ENCODE data around the gene GRAMD1C.
"Not testable (repeated sequence)": the region's sequence is repeated elsewhere in the genome, so short reads cannot be mapped to it uniquely, and the experiment has no call there.

Gene GRAMD1C

DNA sequence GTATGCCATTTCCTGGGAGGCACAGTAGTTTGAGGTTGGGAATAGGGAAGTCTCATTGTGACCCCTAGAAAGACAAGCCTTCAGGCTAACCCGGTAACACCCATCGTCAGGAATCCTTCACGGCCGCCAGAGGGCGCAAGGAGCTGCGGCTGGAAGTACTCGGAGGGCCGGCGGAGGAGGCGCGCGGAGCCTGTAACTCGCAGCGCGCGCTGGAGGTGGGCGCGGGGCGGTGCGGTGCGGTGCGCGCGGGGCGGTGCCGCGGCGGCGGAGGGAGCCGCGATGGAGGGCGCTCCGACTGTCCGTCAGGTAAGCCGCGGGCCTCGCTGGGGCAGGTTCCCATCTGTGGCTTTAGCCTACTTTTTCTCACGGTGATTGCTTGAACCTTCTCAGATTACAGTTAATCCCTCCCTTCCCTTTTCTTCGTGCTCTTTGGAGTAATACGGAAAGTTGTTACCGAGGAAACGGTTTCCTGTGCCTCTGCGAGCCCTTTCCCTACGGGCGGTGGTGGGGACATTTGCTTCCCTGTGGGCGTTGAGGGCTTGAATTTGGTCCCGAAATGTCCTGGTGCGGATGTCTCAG, at the start of gene GRAMD1C:
GRAMD1C (plus strand) TSS at position 158 of the 579 bp plus-strand sequence; CDS start at position 280, 122 bp downstream.
- peak; percentile 61 to 83 (median 76) for DNase-seq

GRCh38 chr3:113791381-113791780, 47.2 kb upstream of the GRAMD1C start:
- DNase-seq = no peak

- no peak for DNase-seq
Measured at GRCh38 chr3:113794526-113794925, 44.1 kb upstream of the GRAMD1C start.

DNA sequence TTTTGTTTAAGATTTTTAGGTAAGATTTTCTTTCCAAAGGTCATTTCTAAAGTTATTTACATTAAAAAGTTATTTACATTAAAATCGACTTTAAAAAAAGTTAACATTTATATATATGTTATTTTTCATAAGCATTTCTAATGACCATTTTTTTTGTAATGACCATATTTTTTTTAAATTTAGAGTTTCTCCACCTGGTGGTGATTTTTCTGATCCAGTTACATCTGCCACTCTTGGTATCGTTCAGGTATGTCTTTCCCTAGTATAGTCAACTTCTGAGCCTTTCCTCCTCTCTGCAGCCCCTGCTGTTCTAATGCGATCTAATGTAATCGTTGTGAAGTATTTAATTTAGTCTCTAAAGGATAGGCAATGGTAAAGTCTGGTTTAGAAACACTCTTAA, 42.9 kb upstream of the GRAMD1C start:
- no peak for DNase-seq

- DNase-seq = no peak
Measured at GRCh38 chr3:113802795-113803455, 35.7 kb upstream of the GRAMD1C start.

- DNase-seq = no peak
Measured at GRCh38 chr3:113804661-113805060, 33.9 kb upstream of the GRAMD1C start.

DNA sequence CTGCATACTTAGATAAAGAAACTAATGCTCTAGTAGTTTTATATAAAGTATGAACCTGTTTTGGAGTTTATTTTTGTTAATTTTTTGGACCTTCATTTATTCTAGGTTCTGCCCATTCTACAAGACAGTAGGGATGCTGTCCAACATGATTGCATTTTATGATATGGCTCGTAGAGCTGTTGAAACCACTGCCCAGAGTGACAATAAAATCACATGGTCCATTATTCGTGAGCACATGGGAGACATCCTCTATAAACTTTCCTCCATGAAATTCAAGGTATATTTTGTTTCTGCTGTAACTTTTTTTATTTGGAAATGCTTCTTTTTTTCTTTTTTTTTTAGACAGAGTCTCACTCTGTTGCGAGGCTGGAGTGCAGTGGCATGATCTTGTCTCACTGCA, 33.3 kb upstream of the GRAMD1C start:
- no peak for DNase-seq

DNA sequence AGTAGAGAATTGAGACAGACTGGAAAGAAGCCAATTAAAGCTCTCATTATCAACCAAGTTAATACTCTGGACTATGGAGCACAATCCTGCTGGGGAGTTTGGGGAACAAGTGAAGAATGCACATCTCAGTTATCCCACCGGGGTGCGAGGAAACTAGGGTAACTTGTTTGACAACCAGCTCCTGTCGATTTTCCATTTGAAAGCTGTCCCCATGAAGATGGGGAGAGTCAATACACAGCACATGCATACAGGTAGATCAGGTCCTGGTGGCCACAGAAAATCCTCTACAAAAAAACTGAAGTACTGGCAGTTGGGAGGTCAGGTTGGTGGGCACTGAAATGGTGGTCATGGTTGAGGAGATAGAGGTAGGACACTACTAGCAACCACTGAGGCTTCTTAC, 25.7 kb upstream of the GRAMD1C start:
- DNase-seq = no peak

DNA sequence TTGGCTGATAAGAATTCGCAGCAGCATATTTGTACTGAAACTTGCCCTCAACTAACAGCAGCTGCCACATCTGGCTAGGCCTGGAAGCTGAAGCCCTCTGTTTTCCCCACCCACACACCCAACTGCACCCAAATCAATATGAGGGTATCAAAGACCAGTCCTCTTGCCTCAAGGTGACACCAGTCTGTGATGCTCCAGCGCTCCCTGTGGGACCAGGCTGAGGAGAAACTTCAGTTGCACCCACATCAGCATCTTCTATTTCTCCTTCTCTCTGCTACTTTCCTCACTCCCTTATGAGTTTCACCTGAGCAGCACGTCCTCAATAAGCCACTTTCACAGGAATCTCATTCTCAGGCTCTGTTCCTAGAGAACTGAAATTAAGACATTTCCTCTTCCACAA, 18.7 kb upstream of the GRAMD1C start:
- no peak for DNase-seq

- DNase-seq = no peak
Measured at GRCh38 chr3:113825090-113825489, 13.5 kb upstream of the GRAMD1C start.

DNA sequence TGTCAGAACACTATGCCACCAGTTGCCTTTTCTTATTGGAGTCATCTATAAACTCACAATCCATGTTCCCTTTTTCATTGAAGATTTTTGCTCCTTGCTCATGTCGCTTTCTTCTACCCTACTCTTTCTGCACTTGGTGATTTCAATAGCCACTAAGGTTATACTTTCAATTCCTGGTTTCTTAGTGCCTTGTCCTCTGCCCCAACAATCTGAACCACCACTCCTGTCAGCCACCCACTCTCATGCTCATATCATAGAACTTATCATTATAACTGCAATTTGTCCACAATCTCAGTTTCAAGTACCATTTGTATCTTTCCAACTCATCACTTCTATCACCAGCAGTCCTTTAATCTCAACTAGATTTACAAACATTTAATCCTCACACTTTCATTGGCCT, 10.0 kb upstream of the GRAMD1C start:
- no peak for DNase-seq

DNA sequence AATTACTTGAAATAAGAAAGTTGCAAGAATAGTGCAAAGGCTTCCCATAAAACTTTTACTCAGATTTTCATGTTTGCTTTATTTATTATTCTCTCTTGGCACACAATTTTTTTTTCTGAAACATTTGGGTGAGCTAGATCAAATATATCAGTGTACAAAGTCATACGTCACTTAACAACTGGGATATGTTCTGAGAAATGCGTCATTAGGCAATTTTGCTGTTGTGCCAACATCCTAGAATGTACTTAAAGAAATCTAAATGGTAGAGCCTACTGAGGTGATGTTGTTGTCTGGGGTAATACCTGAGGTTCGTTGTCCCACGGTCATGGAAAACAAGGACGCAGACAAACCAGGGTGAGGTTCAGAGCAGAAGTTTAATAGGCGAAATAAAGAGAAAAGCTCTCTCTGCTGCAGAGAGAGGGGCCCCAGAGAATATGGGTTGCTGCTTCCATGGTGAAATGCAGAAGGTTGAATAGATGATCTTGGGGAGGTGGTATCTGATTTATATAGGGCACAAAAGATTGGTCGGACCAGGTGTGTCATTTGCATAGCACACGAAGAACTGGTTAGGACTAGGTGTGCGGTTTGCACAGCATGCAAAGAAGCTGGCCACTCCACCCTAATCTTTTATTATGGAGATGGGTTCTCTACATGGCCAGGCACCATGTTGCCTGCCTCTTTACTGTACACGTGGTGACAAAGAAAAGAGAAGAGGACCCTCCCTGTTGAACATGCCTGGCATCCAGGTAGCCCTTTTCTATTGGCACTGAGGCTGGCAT, 8.8 kb upstream of the GRAMD1C start:
- no peak for DNase-seq

DNA sequence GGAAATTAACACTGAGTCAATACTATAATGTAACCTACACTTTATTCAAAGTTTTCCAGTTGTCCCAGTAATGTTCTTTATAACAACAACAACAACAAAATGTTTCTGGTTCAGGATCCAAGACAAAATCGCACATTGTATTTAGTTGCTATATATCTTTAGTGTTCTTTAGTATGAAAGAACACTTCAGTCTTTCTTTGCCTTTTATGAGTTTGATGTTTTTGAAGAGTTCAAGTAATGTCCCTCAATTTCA, 7.6 kb upstream of the GRAMD1C start:
- no peak for DNase-seq

- DNase-seq = no peak
Measured at GRCh38 chr3:113832477-113833164, 6.0 kb upstream of the GRAMD1C start.

DNA sequence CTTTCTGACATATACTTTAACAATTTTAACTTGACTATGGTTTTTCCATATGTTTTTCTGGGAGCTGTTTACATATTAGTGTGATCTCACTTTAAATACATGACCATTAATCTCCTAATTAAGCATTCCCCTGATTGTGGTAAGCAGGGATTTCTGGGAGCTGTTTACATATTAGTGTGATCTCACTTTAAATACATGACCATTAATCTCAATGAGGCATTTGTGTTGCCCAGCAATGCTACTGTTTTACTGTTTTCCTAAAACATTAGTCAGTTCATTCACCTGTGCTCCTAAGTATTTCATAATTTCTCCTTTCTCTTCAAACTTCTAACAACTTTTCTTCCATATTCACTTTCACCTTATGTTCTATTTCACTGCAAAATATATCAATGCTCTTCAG, 3.6 kb upstream of the GRAMD1C start:
- no peak for DNase-seq

DNA sequence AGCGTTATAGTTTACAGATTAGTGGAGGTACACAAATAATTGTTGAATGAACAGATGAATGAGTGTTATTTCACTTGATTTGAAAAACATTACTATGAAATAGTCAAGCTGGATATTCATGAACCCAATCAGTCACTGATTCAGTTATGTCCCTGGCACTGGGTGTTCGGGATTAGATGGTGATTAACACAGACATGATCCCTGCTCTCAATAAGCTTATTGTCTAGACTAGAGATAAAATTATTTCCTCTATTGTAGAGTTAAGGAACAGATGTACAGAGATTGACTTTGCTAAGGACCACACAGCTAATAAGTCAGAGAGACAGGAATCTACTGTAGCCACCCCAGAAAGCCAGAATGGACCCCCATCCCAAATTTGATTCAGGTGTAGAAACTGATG, 963 bp downstream of the GRAMD1C start:
- no peak for DNase-seq

DNA sequence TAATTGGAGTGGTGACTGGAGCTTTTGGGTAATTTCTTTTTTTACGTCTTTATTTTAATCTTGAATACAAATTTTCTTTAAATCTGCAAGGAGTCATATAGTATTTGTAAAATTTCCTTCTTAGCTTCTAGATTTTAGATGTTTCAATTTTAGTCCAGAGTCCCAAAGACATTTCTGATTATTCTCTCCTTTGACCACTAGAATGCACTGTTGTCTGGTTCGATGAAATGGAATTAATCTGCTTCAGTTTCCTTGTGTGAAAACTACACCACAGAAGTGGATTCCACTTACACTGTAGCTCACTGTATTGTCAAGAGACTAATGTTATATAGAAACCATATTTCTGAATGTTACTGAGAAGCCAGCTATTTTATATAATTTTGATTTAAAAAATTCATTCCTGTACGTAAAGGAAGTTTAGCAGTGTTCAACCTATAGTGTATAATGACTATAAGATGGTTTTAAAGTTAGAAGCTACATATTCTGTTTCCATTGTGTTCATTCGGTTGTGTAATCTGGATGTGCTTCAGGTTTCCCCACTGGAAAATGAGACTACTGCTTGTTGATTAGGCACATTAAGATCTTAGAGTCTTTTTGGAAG, 6.1 kb downstream of the GRAMD1C start:
- DNase-seq = peak in 1 of 6 experiments; percentile 20

DNA sequence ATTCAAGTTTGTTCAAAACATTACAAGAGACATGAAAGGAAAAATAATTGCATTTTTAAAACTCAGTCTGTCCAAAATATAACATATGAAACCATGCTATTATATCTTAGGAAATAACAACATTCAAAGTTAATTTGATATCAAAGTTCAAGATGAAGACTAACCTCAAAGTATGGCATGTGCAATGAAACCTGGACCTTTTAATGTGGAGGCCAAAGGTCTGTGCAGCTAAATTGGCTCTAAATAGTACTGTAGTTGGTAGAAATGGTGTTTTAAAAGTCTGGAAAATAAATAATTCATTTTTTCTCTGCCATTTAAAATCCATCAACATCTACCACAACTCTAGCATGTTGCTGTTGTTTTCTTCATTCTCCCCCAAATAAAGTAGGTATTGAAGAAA, 8.7 kb downstream of the GRAMD1C start:
- DNase-seq = no peak

GRCh38 chr3:113847664-113848461, 9.3 kb downstream of the GRAMD1C start:
- no peak for DNase-seq

- not testable (repeated sequence) for DNase-seq
Measured at GRCh38 chr3:113849071-113849470, 10.5 kb downstream of the GRAMD1C start.

- DNase-seq = not testable (repeated sequence)
Measured at GRCh38 chr3:113849841-113850240, 11.3 kb downstream of the GRAMD1C start.

GRCh38 chr3:113850391-113850790, 11.8 kb downstream of the GRAMD1C start:
- not testable (repeated sequence) for DNase-seq

DNA sequence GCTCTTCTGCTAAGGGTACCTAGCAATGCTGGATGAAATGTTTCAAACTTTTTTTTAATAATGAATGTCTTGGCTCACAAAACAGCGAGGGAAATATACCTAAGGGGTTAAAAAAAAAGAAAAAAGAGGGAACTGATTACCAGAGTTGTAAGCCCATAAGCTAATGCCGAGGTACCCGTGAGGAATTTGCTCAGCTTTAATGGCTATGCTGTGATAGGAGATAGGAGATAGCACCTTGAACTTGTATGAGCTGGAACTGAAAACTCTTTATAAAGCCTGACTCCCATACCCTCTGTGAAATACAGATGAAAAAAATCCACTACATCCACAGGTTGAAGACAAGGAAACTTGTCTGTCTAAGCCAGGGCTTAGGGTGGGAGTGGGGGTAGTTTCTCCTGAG, 13.9 kb downstream of the GRAMD1C start:
- DNase-seq = no peak

Data from stimulated activated naive CD4-positive, alpha-beta T cell (primary cell).